Measurements from ENCODE around the gene SLIT3.

The SLIT3 gene

DNA sequence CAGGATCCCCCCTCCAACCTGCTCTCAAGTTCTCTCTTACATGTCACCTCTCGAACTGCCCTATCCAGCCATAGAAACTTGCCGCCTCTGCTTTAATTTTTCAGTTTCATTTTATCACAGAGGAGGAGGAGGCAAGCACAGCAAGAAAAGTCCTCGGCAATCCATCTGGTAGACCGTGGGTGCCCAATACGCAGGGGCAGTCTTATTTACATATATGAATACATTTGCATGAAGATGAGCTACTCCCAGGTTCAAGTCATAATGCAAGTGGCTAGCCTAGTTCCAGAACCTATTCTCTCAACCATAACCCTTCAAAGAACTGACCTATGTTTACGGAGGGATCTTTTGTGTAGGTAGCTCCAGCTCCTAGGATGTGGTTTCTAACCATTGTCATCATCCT lies 498.6 kb downstream of the SLIT3 start:
- no peak for DNase-seq

DNA sequence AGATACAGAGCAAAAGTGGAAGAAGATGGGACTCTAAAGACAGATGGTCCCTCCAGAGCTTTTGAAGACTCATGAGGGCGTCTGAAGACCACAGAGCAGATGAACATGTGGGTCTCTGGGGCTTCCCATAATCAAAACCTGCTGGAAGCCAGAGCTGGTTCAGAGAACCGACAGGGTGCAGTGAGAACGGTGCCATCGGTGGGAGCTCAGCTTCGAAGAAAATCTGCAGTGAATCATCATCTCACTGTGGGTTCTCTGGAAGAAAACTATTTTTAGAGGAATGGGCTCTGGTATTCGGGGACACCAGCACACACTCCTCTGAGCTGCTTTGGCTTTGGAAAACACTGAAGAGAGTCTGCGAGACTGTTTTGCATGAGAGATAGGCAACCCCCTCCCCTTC lies 499.4 kb downstream of the SLIT3 start:
- DNase-seq, result no peak

DNA sequence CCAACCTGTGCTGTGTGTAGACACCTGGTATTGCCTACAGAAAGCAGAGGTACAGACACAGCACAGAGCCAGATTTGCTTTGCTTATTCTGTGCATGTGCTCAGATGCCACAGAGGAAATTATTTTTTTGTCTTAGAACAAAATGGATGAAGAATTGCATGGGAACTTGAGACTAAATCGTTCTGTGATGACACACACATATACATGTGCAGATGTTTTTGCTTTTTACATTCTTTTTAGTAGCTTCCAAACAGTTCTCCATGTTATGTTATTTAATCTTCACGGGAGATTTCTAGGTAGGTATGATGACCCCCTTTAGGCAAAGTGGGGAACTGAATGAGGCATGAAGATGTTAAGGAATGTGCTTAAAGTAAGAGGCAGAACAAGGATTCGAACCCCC lies 500.2 kb downstream of the SLIT3 start:
- DNase-seq, result no peak

DNA sequence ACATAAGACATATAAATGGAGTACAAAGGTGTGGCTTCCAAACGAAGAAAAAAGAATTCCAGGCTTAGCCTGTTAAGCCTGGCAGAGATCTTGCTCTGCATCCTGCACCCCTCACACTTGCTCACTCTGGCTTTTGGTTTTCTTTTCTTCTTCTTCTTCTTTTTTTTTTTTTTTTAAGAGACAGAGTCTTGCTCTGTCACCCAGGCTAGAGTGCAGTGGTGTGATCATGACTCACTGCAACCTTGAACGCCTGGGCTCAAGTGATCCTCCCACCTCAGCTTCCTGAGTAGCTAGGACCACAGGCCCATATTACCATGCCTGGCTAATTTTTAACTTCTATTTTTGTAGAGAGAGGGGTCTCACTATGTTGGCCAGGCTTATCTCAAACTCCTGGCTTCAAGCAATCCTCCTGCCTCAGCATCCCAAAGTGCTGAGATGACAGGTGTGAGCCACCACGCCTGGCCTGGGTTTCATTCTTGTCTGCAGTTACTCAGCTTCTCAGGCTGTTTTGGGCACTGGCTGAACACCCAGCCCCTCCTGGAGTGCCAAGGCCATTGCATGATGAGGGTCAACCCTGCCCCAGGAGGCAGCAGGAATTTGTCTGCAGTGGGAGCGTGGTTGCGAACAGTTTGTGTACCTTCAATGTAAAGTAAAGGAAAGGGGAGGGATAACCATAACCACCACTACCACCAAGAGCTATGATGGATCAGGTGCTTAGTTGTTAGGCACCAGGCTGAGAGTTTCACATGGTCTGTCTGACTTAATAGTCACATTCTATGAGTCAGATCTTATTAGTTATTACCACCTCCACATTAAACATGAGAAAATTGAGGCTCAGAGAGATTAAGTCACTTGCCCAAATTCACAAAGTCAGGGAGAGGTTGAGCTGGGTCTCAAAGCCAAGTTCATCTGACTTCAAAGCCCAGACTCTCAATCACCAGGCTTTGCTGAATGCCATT lies 502.6 kb downstream of the SLIT3 start:
- peak in 1 of 51 donors; percentile 12 for DNase-seq

DNA sequence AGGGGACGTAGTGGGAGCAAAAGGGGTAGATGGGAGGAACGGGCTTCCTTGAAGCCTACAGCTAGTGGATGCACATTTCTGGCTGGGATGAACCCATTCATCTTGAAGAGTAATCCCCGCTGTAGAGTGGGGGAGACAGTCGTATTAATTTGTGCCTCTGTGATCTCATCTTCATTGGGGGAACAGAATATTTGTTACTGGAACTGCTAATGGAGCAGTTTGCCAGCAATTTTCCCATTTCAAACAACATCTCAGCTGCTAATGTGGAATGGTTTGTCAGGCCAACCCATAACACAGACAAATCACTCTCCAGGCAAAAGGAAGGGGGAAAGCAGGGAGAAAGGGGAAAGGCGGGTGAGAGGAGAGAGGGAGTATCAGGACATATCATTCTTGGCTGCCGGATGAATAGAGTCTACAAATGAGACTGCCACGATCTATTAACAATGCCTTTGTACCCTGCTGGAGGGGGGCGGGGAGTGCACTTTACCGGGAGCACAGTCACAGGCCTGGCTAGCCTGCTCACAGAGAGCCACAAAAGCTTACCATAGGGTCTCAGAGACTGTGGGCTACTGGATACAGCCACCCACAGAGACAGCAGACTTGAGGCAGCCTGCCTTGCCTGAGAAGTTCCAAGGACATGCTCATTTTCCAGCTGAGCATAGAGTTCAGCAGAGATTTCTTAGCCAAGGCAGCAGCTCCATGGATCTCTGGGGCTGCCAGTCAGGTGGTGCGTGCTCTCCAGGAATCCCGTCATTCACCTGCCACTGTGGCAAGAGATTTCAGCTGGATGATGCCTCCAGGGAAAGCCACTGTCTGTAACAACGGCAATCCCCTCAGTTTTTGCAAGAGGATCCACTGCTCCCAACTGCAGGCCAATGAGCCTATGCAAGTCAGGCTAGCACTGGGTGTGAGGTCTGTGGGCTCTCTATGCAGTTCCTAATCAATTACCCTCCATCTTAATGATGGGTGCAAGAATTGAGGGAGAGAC lies 504.1 kb downstream of the SLIT3 start:
- peak in 36 of 51 donors; percentile 5 to 69 (median 36) for DNase-seq

DNA sequence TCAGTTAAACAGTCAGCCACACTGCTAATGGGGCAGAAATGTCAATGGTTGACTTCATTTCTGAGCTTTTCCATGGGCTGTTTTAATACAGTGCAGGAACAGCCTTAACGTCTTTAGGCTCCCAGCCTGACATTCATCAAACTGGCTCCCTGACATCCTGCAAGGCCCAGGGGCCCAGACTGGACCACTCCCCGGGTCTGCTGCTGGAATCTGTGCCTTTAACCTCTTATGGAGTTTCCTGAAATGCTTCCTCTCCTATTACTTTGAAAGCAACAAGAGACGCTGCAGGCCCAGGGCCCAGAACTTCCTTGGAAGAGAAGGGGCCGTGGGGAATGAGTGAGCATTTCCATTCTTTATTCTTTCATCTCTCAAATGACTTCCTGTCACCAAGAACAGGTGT lies 504.9 kb downstream of the SLIT3 start:
- no peak for DNase-seq

DNA sequence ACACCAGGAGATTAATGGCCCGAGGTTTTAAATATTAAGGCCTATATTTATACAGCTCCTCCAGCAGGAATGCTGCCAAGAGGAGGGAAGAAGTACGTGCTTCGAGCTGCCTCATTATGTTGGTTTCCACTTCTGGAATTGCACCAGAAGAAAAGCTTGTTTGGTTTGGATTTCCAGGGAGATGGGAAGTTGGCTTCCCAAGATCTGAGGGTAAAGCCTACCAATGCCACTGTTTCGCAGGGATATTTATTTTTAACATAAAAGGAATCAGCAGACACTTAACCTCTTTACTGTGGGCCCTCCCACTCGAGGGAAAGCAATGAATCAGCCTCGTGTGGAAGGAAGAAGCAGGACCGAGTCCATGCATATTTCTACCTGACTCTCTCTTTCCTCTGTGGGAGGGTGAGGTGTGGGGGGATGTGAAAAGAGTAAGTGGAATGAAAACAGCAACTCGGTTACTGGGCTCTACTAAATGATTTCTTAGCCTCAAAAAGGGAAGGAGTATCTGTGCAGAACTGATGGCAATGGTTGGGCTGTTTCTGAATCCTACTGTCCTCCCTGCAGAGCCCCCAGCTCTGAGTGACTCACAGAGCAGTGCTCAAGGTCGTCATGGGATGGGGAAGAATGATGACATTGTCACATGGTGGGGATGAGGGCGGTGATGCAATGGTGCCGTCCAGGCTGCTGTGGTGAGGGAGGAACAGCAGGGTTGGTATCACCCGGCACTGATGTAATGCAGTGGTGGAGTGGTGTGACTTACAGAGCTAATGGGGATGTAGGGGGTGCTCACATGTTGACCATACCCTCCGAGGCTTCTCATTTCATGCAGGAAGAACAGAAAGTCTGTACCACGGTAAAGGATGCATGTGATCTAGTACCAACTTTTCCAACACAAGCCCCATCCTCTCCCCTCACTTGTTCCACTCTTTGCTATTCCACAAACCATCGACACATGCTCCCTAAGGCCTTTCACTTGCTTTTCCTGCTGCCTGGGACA lies 506.8 kb downstream of the SLIT3 start:
- DNase-seq, result peak in 18 of 51 donors; percentile 5 to 61 (median 18)

DNA sequence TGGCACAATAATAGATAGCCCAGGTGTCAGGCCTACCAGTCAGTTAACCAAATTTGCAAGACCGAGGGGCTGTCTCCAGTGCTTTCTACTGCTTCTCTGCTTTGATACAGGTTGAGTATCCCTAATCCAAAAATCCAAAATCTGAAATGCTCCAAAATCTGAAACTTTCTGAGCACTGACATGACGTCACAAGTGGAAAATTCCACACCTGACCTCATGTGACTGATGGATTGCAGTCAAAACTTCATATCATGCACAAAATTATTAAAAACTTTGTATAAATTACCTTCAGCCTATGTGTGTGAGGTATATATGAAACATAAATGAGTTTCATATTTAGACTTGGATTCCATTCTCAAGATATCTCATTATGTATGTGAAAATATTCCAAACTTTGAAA lies 508.3 kb downstream of the SLIT3 start:
- DNase-seq, result no peak

DNA sequence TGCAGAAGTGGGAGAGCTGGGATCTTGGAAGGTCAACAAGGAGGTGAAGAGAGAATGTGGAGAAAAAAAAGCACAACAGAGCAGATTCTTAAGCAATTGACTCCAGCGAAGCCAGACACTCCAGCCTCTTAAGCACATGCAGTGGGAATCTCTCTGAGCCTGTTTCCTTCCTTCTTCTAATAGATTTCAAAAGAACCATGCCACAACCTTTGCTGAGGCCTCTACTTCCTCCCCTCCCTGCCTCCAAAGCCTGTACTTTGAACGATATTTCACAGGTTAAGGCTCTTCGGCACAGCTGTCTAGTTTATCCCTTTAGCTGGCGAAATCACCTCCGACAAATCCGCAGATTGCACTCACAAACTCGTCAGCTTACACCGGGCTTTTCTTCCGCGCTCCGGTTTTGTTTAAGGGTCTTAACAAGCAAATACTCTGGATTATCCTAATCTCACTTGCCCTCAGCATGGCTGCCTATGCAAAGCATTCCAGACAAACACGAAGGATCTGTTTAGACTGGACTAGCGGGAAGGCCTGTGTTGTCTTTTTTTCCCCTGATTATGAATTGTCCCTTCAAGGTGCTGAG lies 510.2 kb downstream of the SLIT3 start:
- DNase-seq, result no peak

DNA sequence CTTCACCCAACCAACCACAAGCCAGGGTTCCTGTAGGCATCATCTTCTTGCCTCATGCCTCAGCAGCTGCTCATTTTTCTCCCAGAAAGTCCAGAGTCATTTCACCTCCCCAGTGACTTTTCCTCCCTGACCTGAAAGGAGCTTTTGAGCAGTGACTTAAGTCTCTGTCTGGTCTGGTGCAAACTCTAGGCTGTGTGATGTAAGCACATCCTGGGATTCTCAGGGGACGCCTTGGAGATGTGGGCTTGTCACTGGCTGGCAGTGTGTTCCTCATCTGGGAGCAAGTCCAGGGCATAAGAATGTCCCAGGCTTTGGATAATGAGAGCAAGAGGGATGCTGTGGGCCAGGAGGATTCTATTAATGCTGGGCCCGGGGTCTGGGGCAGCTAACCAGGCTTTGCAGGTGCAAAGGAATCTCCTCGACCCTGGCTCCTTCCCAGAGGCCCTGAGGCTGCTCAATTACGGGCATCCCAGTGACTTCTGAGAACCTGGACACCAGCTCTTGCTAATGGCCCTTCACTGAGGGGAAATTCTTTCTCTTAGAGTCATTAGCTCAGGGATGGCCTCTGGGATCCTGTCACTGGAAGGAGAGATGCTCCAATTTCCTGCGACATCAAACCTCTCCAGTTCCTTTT lies 510.8 kb downstream of the SLIT3 start:
- DNase-seq, result no peak

DNA sequence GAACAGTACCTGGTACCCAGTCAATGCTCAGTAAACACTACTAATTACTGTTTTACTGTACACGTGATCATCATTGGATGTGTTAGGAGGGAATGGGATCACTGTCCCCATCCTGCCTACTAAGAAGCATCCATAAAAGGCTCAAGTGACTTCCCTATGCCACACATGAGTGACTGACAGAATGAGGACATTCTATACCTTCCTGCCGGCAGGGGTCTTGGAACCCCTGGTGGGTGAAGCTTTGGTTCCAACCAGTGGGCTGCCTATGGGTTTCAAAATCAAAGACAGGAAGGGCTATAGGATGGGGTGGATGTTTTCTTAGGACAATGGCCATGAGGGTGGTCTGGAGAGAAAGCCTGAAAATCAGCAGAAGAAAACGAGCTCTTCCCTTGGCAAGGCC lies 512.2 kb downstream of the SLIT3 start:
- DNase-seq, result no peak

DNA sequence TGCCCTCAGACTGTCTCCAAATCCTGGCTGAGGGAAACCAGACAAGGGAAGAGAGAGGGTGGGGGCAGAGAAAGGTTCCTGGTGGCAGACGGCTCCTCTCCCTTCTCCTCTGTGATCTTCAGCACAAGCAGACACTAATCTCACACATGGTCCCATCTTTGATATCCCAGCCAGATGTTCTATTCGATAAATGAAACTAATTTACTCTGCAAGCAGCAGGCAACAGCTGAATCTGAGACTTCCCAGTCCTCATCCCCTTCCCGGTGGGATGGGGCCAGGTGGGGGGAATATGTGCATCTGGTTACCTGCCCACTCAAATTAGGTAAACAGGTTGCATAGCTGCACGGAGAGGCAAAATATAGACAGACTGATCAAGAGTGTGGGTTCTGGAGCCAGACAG lies 512.8 kb downstream of the SLIT3 start:
- DNase-seq, result no peak

DNA sequence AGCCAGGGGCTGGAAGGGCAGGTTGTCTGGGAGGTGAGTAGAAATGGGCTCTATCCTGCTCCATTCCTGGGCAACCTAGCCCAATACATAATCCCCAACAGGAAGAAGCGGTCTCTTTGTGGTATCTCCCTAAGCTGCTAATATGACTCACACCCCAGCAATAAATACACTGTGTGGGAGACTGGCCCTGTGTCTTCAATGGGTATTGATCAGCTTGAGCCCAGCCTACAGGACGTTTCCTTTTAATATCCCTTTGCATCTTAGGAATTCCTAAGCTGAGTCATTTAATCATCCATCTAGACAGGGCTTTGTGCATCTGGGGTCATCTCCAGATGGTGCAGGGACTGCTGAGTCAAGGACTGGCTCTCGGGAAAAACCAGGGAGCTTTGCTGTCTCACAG lies 514.8 kb downstream of the SLIT3 start:
- no peak for DNase-seq

DNA sequence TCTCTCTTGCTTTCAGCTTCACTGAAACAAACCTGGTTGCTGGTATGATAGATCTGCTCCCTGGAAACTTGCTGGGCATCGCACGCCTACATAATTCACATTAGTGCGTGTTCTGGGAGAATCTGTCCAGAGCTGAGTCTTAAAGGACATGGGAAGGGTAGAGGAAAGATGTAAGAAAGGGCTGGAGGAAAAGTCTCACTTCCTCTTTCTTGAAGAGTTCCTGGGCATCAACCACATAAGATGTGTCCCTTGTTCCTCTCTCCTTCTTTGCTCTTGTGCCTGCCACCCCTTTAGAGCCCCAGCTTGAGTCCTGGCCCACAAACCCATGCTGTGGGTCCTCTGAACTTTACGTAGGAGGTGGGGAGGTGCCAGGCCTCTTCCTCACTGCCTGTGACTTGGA lies 516.5 kb downstream of the SLIT3 start:
- no peak for DNase-seq

DNA sequence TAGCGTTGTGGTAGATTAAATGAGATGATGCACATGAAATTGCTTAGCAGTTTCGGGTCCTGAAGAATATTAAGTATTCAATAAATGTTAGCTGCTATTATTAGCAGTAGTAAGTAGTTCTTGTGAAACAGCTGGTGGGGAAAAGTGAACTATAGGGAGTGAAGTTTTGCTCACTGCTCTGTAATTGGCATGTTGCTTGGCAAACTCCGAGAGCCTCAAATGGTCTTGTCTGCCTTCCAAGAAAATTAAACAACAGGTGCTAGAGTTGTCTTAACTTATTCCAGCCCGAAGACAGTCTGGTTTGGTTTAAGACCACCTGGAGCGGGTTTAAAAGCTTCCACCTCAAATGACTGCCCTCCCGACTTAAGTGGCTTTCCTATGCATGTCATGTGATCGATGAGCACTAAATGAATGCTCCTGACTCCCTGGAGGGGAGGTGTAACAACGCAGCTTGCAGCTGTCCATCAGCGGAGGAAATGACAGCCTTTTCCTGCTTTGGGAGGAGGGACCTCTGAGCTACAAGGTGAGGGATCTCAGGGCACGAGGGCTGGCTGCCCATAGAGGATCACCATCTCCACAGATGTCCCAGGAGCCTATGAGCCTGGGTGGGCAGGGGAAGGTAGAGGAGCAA lies 518.9 kb downstream of the SLIT3 start:
- no peak for DNase-seq

DNA sequence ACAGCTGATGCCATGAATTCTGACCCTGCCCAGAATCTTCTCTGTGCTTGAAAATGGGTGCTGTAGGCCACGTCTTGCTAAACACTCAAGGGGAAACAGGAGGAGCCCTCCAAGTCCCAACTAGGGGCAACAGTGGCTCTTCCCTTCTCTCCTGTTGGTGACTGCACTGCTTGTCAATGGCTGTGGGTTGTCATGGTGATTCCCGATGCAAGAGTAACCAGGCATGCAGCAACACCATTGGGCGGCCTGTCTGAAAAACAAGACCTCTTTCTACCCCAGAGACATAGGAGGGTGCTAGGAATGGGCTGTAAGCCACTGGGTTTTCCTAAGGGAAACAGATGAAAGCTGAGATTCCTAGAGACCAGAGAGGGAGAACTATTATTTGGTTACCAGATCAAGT lies 520.1 kb downstream of the SLIT3 start:
- peak in 3 of 51 donors; percentile 3 to 6 (median 6) for DNase-seq

DNA sequence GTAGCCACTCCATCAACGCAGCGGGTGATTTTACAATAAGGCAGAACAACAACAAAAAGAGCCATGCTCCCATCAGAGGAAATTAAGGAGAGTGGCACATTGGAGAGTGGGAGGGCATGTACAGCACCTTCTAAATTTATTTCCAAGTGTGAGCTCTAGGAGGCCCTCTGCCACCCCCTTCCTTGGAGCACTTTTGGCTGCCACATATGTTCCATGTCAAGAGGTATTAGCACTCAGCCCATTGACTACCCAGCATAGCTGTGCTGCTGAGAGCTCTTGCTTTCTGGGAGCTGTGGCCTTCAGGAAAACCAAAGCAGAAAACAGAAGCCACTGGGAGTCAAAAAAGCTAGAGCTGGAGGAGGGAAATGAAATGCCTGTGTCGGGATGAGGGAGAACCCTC lies 521.6 kb downstream of the SLIT3 start:
- DNase-seq, result no peak

DNA sequence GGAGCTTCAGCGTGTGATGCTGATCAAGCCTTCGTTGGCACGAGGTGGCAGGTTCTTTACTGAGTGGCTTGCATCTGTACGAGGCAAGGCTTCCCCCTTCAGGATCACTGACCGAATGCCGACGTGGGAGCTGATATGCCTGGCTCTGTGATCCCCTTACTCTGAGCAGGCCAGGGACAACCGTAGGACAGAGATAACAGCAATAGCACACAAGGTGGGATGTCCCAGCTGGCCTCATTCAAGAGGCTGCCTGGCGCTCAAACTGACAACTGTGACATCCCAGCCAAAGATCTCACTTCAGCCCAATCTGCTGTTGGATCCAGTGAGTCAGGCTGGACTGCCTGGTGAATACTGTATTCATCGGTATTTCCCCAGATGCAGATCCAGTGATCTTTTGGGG lies 522.4 kb downstream of the SLIT3 start:
- no peak for DNase-seq

DNA sequence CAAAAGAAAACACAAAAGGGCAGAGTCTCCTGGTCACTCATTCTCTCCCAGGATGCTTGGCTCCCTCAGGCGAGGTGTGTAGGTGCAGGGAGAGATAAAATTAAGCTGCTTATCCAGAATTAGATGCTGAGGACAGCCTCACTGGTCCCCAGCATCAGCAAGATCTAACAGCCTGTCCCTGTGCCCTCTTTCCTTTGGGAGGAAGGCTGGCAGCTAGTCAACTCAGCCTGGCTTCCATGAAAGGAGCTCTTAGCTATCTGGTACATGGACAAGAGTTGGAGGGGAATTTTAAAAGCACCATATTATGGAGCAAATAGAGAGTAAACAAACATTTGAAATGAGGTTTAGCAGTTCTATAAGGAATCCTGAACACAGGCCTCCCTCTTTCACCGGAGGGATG lies 523.3 kb downstream of the SLIT3 start:
- no peak for DNase-seq

DNA sequence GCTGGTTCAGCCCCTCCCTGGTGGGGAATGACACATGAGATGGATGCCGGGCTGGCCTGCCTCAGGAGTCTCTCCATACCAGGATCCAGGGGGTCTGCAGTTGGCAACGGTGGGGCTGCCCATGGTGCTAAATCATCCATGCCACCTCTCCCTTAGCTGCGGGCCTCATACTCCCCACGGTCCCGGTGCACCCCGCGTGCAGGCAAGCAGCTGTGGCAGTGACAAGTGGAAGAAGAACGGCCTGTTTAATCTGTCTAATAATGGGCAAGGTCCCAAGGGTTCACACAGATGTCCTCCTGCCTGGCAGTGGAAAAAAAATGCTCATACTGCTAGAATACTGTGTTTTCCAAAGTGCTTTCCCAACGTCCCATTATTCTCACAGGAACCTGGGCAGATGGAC lies 524.9 kb downstream of the SLIT3 start:
- peak in 1 of 51 donors; percentile 2 for DNase-seq
